Loucy (cell line): ENCODE measurements around the gene STARD13.

Experiments
- H2AFZ ChIP-seq: fragments of 200-600 bp; sonication (generic); 2 replicates; pipeline ENCODE4 v1.6.0; 2016; ENCODE audit warnings: antibody characterized with exemption, mild to moderate bottlenecking, low read length, moderate library complexity
- H3F3A ChIP-seq: fragments of 200-600 bp; 2 replicates; pipeline ENCODE4 v1.6.0; 2016; ENCODE audit warnings: antibody characterized with exemption, low read depth, mild to moderate bottlenecking
- H3K27me3 ChIP-seq: fragments of 200-600 bp; sonication (generic); 2 replicates; pipeline ENCODE4 v1.6.1; 2014; ENCODE audit warnings: low read length, mild to moderate bottlenecking; ENCODE audit not compliant: insufficient read depth, poor library complexity, severe bottlenecking
- H3K36me3 ChIP-seq: fragments of 200-600 bp; sonication (generic); 2 replicates; pipeline ENCODE4 v1.6.1; 2016; ENCODE audit warnings: low read length; ENCODE audit not compliant: insufficient read depth
- H3K4me1 ChIP-seq: fragments of 200-600 bp; sonication (generic); 2 replicates; pipeline ENCODE4 v1.5.1; 2014; ENCODE audit warnings: low read length, mild to moderate bottlenecking; ENCODE audit not compliant: insufficient read depth, poor library complexity, severe bottlenecking
- H3K4me2 ChIP-seq: fragments of 200-600 bp; sonication (generic); 2 replicates; pipeline ENCODE4 v1.6.0; 2014; ENCODE audit warnings: antibody characterized with exemption, low read length, low read depth, mild to moderate bottlenecking; ENCODE audit not compliant: poor library complexity, severe bottlenecking
- H3K4me3 ChIP-seq: fragments of 200-600 bp; sonication (generic); 2 replicates; pipeline ENCODE4 v1.5.1; 2014; ENCODE audit warnings: low read length, mild to moderate bottlenecking, mixed read lengths; ENCODE audit not compliant: poor library complexity, severe bottlenecking
- H3K79me2 ChIP-seq: fragments of 200-600 bp; sonication (generic); 2 replicates; pipeline ENCODE4 v1.6.1; 2014; ENCODE audit warnings: low read length; ENCODE audit not compliant: insufficient read depth
- H3K9ac ChIP-seq: fragments of 200-600 bp; sonication (generic); 2 replicates; pipeline ENCODE4 v1.6.0; 2014; ENCODE audit warnings: mild to moderate bottlenecking, low read depth, low read length, moderate library complexity; ENCODE audit not compliant: poor library complexity, severe bottlenecking
- H3K9me2 ChIP-seq: fragments of 200-600 bp; sonication (generic); replicated peaks from 2 replicates; pipeline ENCODE4 v1.6.1; 2016; ENCODE audit warnings: low read depth, low read length, mixed read lengths
- H3K9me3 ChIP-seq: fragments of 200-600 bp; sonication (generic); 2 replicates; pipeline ENCODE4 v1.6.1; 2014; ENCODE audit warnings: mild to moderate bottlenecking, antibody characterized with exemption, low read length, low read depth; ENCODE audit not compliant: insufficient read depth
- H4K20me1 ChIP-seq: fragments of 200-600 bp; sonication (generic); 2 replicates; pipeline ENCODE4 v1.6.0; 2014; ENCODE audit warnings: antibody characterized with exemption, low read length, mild to moderate bottlenecking; ENCODE audit not compliant: insufficient read depth, poor library complexity, severe bottlenecking
- CTCF ChIP-seq: fragments of 200-600 bp; sonication (generic); conservative IDR thresholded peaks from 2 replicates; pipeline ENCODE4 v1.5.1; 2014; ENCODE audit warnings: mild to moderate bottlenecking, antibody characterized with exemption, low read length
- EZH2phosphoT487 ChIP-seq: fragments of 200-600 bp; IDR thresholded peaks from 2 replicates; pipeline ENCODE4 v1.6.1; 2018; ENCODE audit warnings: antibody characterized with exemption, mild to moderate bottlenecking, moderate library complexity, borderline replicate concordance

STARD13 gene

DNA sequence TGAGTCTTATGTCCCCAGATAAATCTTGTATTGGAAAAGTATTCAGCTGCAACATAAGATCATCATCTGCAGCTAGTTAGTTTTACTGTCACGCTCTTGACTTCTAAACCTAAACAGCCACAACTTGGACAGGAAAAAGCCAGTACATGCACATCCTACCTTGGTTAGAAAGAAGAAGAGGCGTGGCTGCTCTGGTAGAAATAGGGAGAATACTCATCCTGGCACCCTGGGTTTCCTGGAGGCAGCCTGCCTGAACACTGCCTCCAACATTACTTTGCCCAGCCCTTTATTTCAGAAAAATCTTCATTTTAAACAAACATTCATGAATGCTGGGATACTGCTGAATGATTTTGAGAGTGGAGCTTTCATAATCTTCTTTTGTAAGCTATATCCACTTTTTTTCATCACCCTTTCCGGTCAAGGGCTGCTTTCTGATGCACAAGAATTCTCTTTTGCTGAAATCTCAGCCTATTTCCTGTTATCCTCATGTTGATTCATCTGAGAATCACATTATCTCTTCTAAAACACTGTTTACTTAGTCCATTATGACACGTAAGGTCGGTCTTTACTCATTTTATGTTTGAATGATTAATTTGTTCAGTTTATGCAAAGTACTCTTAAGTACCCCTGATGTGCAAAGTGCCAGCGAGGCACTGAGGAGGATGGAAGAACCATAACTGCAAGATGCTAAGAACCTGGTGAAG, 55.2 kb downstream of the STARD13 start:
- H3K4me1 ChIP-seq: no peaks in the 10 kb centered on the region
- H3K4me2 ChIP-seq: no peak overlapping the region
- H3K9me3 ChIP-seq: peaks cover 2% of the 10 kb centered on the region; the same call in 1 of the 2 replicates
- no peaks in the 10 kb centered on the region for H3K27me3 ChIP-seq
- H3K36me3 ChIP-seq: no peaks in the 10 kb centered on the region
- H3K79me2 ChIP-seq: no peaks in the 10 kb centered on the region
- no peaks in the 10 kb centered on the region for H3K9me2 ChIP-seq
- no peaks in the 10 kb centered on the region for H3F3A ChIP-seq
- TF ChIP-seq CTCF: no peak
- TF ChIP-seq EZH2phosphoT487: no peak
- no peak overlapping the region for H3K9ac ChIP-seq
- no peaks in the 10 kb centered on the region for H4K20me1 ChIP-seq
- no peak overlapping the region for H3K4me3 ChIP-seq
- H2AFZ ChIP-seq: no peak overlapping the region

- Histone ChIP-seq H4K20me1 (no peaks in the 10 kb centered on the region), H3K9me2 (no peaks in the 10 kb centered on the region), H3F3A (no peaks in the 10 kb centered on the region), H3K9me3 (peaks cover 2% of the 10 kb centered on the region; the same call in 1 of the 2 replicates), H3K9ac (no peak overlapping the region), H3K4me2 (no peak overlapping the region), H3K36me3 (no peaks in the 10 kb centered on the region), H3K4me1 (no peaks in the 10 kb centered on the region), H3K79me2 (no peaks in the 10 kb centered on the region), H3K4me3 (no peak overlapping the region), H3K27me3 (no peaks in the 10 kb centered on the region), H2AFZ (no peak overlapping the region)
- TF ChIP-seq EZH2phosphoT487 (no peak), CTCF (no peak)
Measured at GRCh38 chr13:33229446-33230177, 55.9 kb downstream of the STARD13 start.

GRCh38 chr13:33228648-33229445, 56.7 kb downstream of the STARD13 start:
- TF ChIP-seq EZH2phosphoT487 (no peak), CTCF (peak; percentile 90)
- H3K4me1 ChIP-seq: no peaks in the 10 kb centered on the region
- H3K27me3 ChIP-seq: no peaks in the 10 kb centered on the region
- H3K9me3 ChIP-seq: peaks cover 2% of the 10 kb centered on the region; the same call in 1 of the 2 replicates
- no peak overlapping the region for H3K9ac ChIP-seq
- H3K9me2 ChIP-seq: no peaks in the 10 kb centered on the region
- no peak overlapping the region for H3K4me3 ChIP-seq
- H4K20me1 ChIP-seq: no peaks in the 10 kb centered on the region
- no peaks in the 10 kb centered on the region for H3F3A ChIP-seq
- H3K36me3 ChIP-seq: no peaks in the 10 kb centered on the region
- H3K4me2 ChIP-seq: no peak overlapping the region
- no peak overlapping the region for H2AFZ ChIP-seq
- no peaks in the 10 kb centered on the region for H3K79me2 ChIP-seq
